ENCODE results near the gene C3orf22.
"Not testable (repeated sequence)": the region's sequence is repeated elsewhere in the genome, so short reads cannot be mapped to it uniquely, and the experiment has no call there.

DNA sequence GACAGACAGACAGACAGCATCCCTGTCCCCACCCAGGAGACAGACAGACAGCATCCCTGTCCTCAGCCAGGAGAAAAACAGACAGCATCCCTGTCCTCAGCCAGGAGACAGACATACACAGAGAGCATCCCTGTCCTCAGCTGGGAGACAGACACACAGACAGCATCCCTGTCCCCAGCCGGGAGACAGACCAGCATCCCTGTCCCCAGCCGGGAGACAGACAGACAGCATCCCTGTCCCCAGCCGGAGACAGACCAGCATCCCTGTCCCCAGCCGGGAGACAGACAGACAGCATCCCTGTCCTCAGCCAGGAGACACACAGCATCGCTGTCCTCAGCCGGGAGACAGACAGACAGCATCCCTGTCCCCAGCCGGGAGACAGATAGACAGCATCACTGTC, 24.0 kb downstream of the C3orf22 start:
- TF ChIP-seq, protein P1, sequence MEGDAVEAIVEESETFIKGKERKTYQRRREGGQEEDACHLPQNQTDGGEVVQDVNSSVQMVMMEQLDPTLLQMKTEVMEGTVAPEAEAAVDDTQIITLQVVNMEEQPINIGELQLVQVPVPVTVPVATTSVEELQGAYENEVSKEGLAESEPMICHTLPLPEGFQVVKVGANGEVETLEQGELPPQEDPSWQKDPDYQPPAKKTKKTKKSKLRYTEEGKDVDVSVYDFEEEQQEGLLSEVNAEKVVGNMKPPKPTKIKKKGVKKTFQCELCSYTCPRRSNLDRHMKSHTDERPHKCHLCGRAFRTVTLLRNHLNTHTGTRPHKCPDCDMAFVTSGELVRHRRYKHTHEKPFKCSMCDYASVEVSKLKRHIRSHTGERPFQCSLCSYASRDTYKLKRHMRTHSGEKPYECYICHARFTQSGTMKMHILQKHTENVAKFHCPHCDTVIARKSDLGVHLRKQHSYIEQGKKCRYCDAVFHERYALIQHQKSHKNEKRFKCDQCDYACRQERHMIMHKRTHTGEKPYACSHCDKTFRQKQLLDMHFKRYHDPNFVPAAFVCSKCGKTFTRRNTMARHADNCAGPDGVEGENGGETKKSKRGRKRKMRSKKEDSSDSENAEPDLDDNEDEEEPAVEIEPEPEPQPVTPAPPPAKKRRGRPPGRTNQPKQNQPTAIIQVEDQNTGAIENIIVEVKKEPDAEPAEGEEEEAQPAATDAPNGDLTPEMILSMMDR (conservative IDR thresholded peaks at IDR 0.05 in 1 of 2, IDR thresholded peaks at IDR 0.05 in 1 of 2; ENCODE audit: extremely low read depth in 1 of 2, insufficient read depth in 1 of 2, low read depth in 1 of 2, low read length in 2 of 2): not testable (repeated sequence)
- TF ChIP-seq EZH2 (IDR thresholded peaks at IDR 0.05; ENCODE audit: borderline replicate concordance, low read length): not testable (repeated sequence)
